IMR-90 (cell line): Measurements from ENCODE around the gene RPS6KA6. TPM values are rescaled to one million over a fixed set of nuclear protein-coding genes. Genes with fewer than 3 reads are reported as not detected.

Source experiments
- ATAC-seq: fragments of 200-7000 bp; cut with Tn5 transposase; 2 replicates; pipeline ENCODE4 v1.9.1; 2020; ENCODE audit warnings: low read depth, mild to moderate bottlenecking, moderate library complexity
- BruUV-seq: library from RNA; stranded (reverse); fragments of 400-500 nt; replicated peaks from 2 replicates; lab custom pipeline; 2021; lab: Mats Ljungman, UMichigan
- CTCF ChIA-PET: fragments of 300-600 bp; formaldehyde crosslinking; extraction: SDS; loops from one replicate; lab custom pipeline; 2021; ENCODE audit warnings: antibody characterized with exemption; lab: Yijun Ruan, JAX
- POLR2A ChIA-PET: fragments of 300-600 bp; sonication (Branson Sonifier 250); formaldehyde crosslinking; loops from one replicate; lab custom pipeline; 2022; ENCODE audit warnings: antibody characterized with exemption; ENCODE audit not compliant: unreplicated experiment; lab: Charles Lee
- DNase-seq: peaks from one replicate; pipeline ENCODE4 v3.0.0; 2013
- H2AFZ ChIP-seq: replicated peaks from 2 replicates; pipeline ENCODE3; 2013; ENCODE audit warnings: low read length, mild to moderate bottlenecking; ENCODE audit not compliant: poor library complexity
- H2AK5ac ChIP-seq: 2 replicates; pipeline ENCODE4 v1.6.1; 2013; ENCODE audit warnings: low read depth, low read length, inconsistent platforms
- H2AK9ac ChIP-seq: replicated peaks from 2 replicates; pipeline ENCODE3; 2013; ENCODE audit warnings: mild to moderate bottlenecking, low read depth, low read length, moderate library complexity; ENCODE audit not compliant: poor library complexity
- H2BK120ac ChIP-seq: 2 replicates; pipeline ENCODE4 v1.6.1; 2013; ENCODE audit warnings: low read depth, low read length, inconsistent platforms
- H2BK15ac ChIP-seq: 3 replicates; pipeline ENCODE4 v1.6.1; 2013; ENCODE audit warnings: low read depth, low read length, inconsistent platforms
- H2BK20ac ChIP-seq: 2 replicates; pipeline ENCODE4 v1.6.1; 2013; ENCODE audit warnings: low read depth, mild to moderate bottlenecking, inconsistent platforms, low read length, moderate library complexity
- H2BK5ac ChIP-seq: 2 replicates; pipeline ENCODE4 v1.6.1; 2013; ENCODE audit warnings: mild to moderate bottlenecking, low read depth, low read length, inconsistent platforms; ENCODE audit not compliant: poor library complexity, severe bottlenecking
- H3K14ac ChIP-seq: replicated peaks from 2 replicates; pipeline ENCODE4 v1.6.1; 2013; ENCODE audit warnings: low read depth, low read length, inconsistent platforms
- H3K18ac ChIP-seq: 2 replicates; pipeline ENCODE4 v1.6.1; 2013; ENCODE audit warnings: low read depth, low read length, control low read depth
- H3K23ac ChIP-seq: 2 replicates; pipeline ENCODE4 v1.6.1; 2013; ENCODE audit warnings: low read depth, low read length, inconsistent platforms
- H3K27ac ChIP-seq: 2 replicates; pipeline ENCODE4 v1.5.1; 2013; ENCODE audit warnings: mild to moderate bottlenecking, control low read depth, low read length; ENCODE audit not compliant: insufficient read depth
- H3K27me3 ChIP-seq: 2 replicates; pipeline ENCODE4 v1.6.1; 2013; ENCODE audit warnings: low read length; ENCODE audit not compliant: control insufficient read depth, insufficient read depth
- H3K36me3 ChIP-seq: 2 replicates; pipeline ENCODE4 v1.6.1; 2013; ENCODE audit warnings: low read length, mixed read lengths; ENCODE audit not compliant: control insufficient read depth, insufficient read depth
- H3K4ac ChIP-seq: 2 replicates; pipeline ENCODE4 v1.6.1; 2013; ENCODE audit warnings: low read depth, low read length, inconsistent platforms
- H3K4me1 ChIP-seq: 2 replicates; pipeline ENCODE4 v1.6.1; 2013; ENCODE audit warnings: low read length, mixed read lengths; ENCODE audit not compliant: control insufficient read depth, insufficient read depth
- H3K4me2 ChIP-seq: 2 replicates; pipeline ENCODE4 v1.6.1; 2013; ENCODE audit warnings: low read depth, mild to moderate bottlenecking, control low read depth, low read length, moderate library complexity
- H3K4me3 ChIP-seq: 2 replicates; pipeline ENCODE4 v1.5.1; 2013; ENCODE audit warnings: low read depth, mild to moderate bottlenecking, control low read depth, low read length, moderate library complexity; ENCODE audit not compliant: insufficient read depth
- H3K56ac ChIP-seq: 2 replicates; pipeline ENCODE4 v1.6.1; 2013; ENCODE audit warnings: low read length, inconsistent platforms; ENCODE audit not compliant: insufficient read depth; ENCODE audit errors: extremely low read depth
- H3K79me1 ChIP-seq, 2 experiments: 2 replicates each; pipeline ENCODE4 v1.6.1; 2013; ENCODE audit warnings: low read length in 2 of 2, inconsistent platforms in 1 of 2, low read depth in 1 of 2
- H3K9ac ChIP-seq: 2 replicates; pipeline ENCODE4 v1.6.1; 2013; ENCODE audit warnings: low read depth, low read length, control low read depth
- H3K9me1 ChIP-seq: 2 replicates; pipeline ENCODE4 v1.6.1; 2013; ENCODE audit warnings: low read length, inconsistent platforms; ENCODE audit not compliant: insufficient read depth
- H3K9me3 ChIP-seq: 2 replicates; pipeline ENCODE4 v1.6.1; 2013; ENCODE audit warnings: low read length; ENCODE audit not compliant: control insufficient read depth, insufficient read depth
- H4K20me1 ChIP-seq: 2 replicates; pipeline ENCODE4 v1.6.1; 2013; ENCODE audit warnings: low read length, inconsistent platforms; ENCODE audit not compliant: insufficient read depth
- H4K5ac ChIP-seq: 2 replicates; pipeline ENCODE4 v1.6.1; 2013; ENCODE audit warnings: mild to moderate bottlenecking, low read depth, low read length, control low read depth
- H4K8ac ChIP-seq, 2 experiments: 2 replicates each; pipeline ENCODE4 v1.6.1; 2013; ENCODE audit warnings: low read depth in 2 of 2, low read length in 2 of 2, control low read depth in 1 of 2, inconsistent platforms in 1 of 2
- H4K91ac ChIP-seq: 2 replicates; pipeline ENCODE4 v1.6.1; 2013; ENCODE audit warnings: low read depth, low read length, inconsistent platforms; ENCODE audit not compliant: insufficient read depth
- CEBPB ChIP-seq: IDR thresholded peaks from 2 replicates; pipeline ENCODE4 v1.6.1; 2012; ENCODE audit warnings: low read depth, low read length, improper control_type of control experiment
- CHD1 ChIP-seq: IDR thresholded peaks from 2 replicates; pipeline ENCODE4 v1.6.1; 2012; ENCODE audit warnings: low read depth, low read length, improper control_type of control experiment
- CTCF ChIP-seq: conservative IDR thresholded peaks from 2 replicates; pipeline ENCODE4 v1.5.1; 2012; ENCODE audit warnings: mild to moderate bottlenecking, low read depth, low read length, improper control_type of control experiment
- MAFK ChIP-seq: IDR thresholded peaks from 2 replicates; pipeline ENCODE4 v1.6.1; 2012; ENCODE audit warnings: low read depth, low read length, improper control_type of control experiment
- MAZ ChIP-seq: IDR thresholded peaks from 2 replicates; pipeline ENCODE4 v1.6.1; 2012; ENCODE audit warnings: low read depth, mild to moderate bottlenecking, low read length, improper control_type of control experiment, moderate library complexity, borderline replicate concordance
- MXI1 ChIP-seq: IDR thresholded peaks from 2 replicates; pipeline ENCODE4 v1.6.1; 2012; ENCODE audit warnings: low read depth, mild to moderate bottlenecking, low read length, moderate library complexity, borderline replicate concordance
- NFE2L2 ChIP-seq: fragments of 150-350 bp; IDR thresholded peaks from 2 replicates; pipeline ENCODE4 v1.6.1; 2016; ENCODE audit warnings: low read depth, mild to moderate bottlenecking, low read length
- POLR2A ChIP-seq: IDR thresholded peaks from 2 replicates; pipeline ENCODE4 v1.6.1; 2012; ENCODE audit warnings: mild to moderate bottlenecking, low read depth, low read length
- RFX5 ChIP-seq: IDR thresholded peaks from 2 replicates; pipeline ENCODE4 v1.8.0; 2012; ENCODE audit warnings: low read depth, mild to moderate bottlenecking, low read length, moderate library complexity
- SMC3 ChIP-seq: fragments of 150-350 bp; IDR thresholded peaks from 2 replicates; pipeline ENCODE4 v1.6.1; 2016; ENCODE audit warnings: low read depth, mild to moderate bottlenecking, antibody characterized with exemption, low read length, moderate library complexity
- WGBS, 2 experiments: methylation state at CpG; one replicate each; pipeline versions ENCODE4 v1.1.5 to v1.1.7; 2013; ENCODE audit warnings: missing lambda C conversion rate in 2 of 2; ENCODE audit not compliant: insufficient read length in 1 of 2; ENCODE audit errors: extremely low coverage in 2 of 2; 5-methylcytosine and 5-hydroxymethylcytosine counted together
- dilution Hi-C: fragments of 300-500 bp; cut with HindIII; formaldehyde crosslinking; loops from one replicate; pipeline ENCODE4 v1.14.3; 2018; ENCODE audit warnings: low sequenced_read_pairs; ENCODE audit not compliant: unreplicated experiment
- in situ Hi-C: fragments of 300-500 bp; cut with MboI; formaldehyde crosslinking; loops from 3 replicates; pipeline ENCODE4 v1.14.3; 2019; ENCODE audit warnings: low sequenced_read_pairs, inconsistent platforms, mixed read lengths
- intact Hi-C: fragments of 100-400 bp; cut with micrococcal nuclease; formaldehyde crosslinking; loops from 2 replicates; pipeline ENCODE4 v1.10.0; 2022
- polyA plus RNA-seq, 3 experiments: library from polyadenylated mRNA; depleted of rRNA; stranded (reverse); fragments of >200 nt; gene quantifications; 2 replicates each; pipeline ENCODE4 v1.2.3, GENCODE V29; 2012; ENCODE audit warnings: low replicate concordance in 1 of 3
- total RNA-seq: library from RNA; depleted of rRNA; stranded (reverse); fragments of >200 nt; gene quantifications from 2 replicates; pipeline ENCODE4 v1.2.3, GENCODE V29; 2012

The RPS6KA6 gene
- total and polyA plus RNA-seq, 2 of the 4 experiments (the other 2 are of a cell fraction): 3.6 to 6.8 TPM

DNA sequence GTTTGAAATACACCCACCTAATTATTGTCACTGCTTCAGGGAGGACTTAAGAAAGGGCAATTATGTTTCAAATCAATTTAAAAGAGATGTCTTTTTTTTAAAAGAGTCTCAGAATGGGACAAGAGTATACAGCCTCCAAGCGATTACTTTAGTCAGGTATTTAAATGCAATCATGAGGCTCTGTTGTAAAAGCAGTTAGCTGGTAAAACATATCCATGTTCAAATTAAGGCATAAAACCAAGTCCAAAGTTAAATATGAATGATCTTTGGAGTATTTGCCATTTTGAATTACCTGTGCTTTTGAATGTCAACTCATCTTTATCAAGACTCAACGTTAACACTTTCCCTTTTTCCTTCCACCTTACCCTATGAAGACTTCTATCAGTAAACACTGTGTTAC is 13.7 kb downstream of the RPS6KA6 start:
- Histone ChIP-seq H3K4me2 (no peak overlapping the region), H2BK5ac (no peak overlapping the region), H2BK120ac (no peak overlapping the region), H3K56ac (no peak overlapping the region), H2BK20ac (no peak overlapping the region), H3K9me1 (no peaks in the 10 kb centered on the region), H4K20me1 (no peaks in the 10 kb centered on the region), H2AFZ (no peak overlapping the region), H3K18ac (no peak overlapping the region), H3K14ac (no peak overlapping the region), H3K27me3 (no peaks in the 10 kb centered on the region), H3K4me1 (no peaks in the 10 kb centered on the region), H3K9me3 (no peaks in the 10 kb centered on the region), H3K23ac (no peak overlapping the region), H2BK15ac (no peak overlapping the region), H3K4me3 (no peak overlapping the region), H3K36me3 (no peaks in the 10 kb centered on the region), H3K9ac (no peak overlapping the region), H4K5ac (no peak overlapping the region), H4K8ac (no peak overlapping the region), H2AK5ac (no peak overlapping the region), H2AK9ac (no peak overlapping the region), H3K79me1 (no peaks in the 10 kb centered on the region), H3K4ac (no peak overlapping the region), H4K91ac (no peak overlapping the region), H3K27ac (no peak overlapping the region)
- WGBS, 2 experiments: no CpG with 5 or more reads among the region's 2 CpGs
- ATAC-seq (no peak), DNase-seq (no peak)
- intact Hi-C loops: no loop called here
- dilution Hi-C loops: no loop called here
- in situ Hi-C loops: no loop called here
- BruUV-seq: no TSS peak
- ChIA-PET CTCF (no interaction called here), POLR2A (no interaction called here)
- TF ChIP-seq MXI1 (no peak), MAFK (no peak), POLR2A (no peak), NFE2L2 (no peak), MAZ (no peak), CEBPB (no peak), CTCF (no peak), RFX5 (no peak), SMC3 (no peak), CHD1 (no peak)
